GM12878 (cell line): ENCODE measurements around the gene ZSCAN5B. TPM values are rescaled to one million over a fixed set of nuclear protein-coding genes. Genes with fewer than 3 reads are reported as not detected.

Experiments used
- ATAC-seq: fragments of 200-7000 bp; cut with Tn5 transposase; 3 replicates; pipeline ENCODE4 v1.9.1; 2020; ENCODE audit warnings: mild to moderate bottlenecking, moderate library complexity
- BruUV-seq: library from RNA; stranded (reverse); fragments of 400-500 nt; replicated peaks from 2 replicates; lab custom pipeline; 2021; lab: Mats Ljungman, UMichigan
- CTCF ChIA-PET: fragments of 300-600 bp; sonication (Branson Sonifier 250); formaldehyde crosslinking; extraction: SDS; loops from one replicate; lab custom pipeline; 2021; ENCODE audit warnings: inconsistent platforms; lab: Yijun Ruan, JAX
- POLR2A ChIA-PET: fragments of 350-600 bp; formaldehyde crosslinking; extraction: SDS; loops from one replicate; lab custom pipeline; 2021; ENCODE audit warnings: inconsistent platforms; lab: Charles Lee
- RAD21 ChIA-PET: fragments of 300-600 bp; sonication (Branson Sonifier 250); formaldehyde crosslinking; loops from one replicate; lab custom pipeline; 2023; ENCODE audit warnings: antibody characterized with exemption; ENCODE audit not compliant: unreplicated experiment; lab: Charles Lee
- SMC1A ChIA-PET: fragments of 300-600 bp; sonication (Branson Sonifier 250); formaldehyde crosslinking; loops from one replicate; lab custom pipeline; 2023; ENCODE audit not compliant: unreplicated experiment, uncharacterized antibody; lab: Charles Lee
- DNase-seq: peaks from one replicate; pipeline ENCODE4 v3.0.0-alpha.2; 2011; ENCODE audit warnings: low read depth, low spot score
- FAIRE-seq: peaks from 3 replicates; lab custom pipeline; 2011; peaks lifted over from hg19 to GRCh38; lab: Jason Lieb, UNC
- H2AFZ ChIP-seq: 2 replicates; pipeline ENCODE4 v1.6.0; 2011; ENCODE audit warnings: low read depth, low read length, control low read depth; ENCODE audit not compliant: control insufficient read depth
- H3K27ac ChIP-seq: 2 replicates; pipeline ENCODE4 v1.5.1; 2011; ENCODE audit warnings: control low read depth; ENCODE audit not compliant: control insufficient read depth, insufficient read depth
- H3K27me3 ChIP-seq, 2 experiments: replicated peaks in 1 of 2; 2 replicates each; pipeline versions ENCODE4 v1.6.0 to v1.6.1; 2011; ENCODE audit warnings: low read length in 1 of 2; ENCODE audit not compliant: control insufficient read depth in 2 of 2, insufficient read depth in 2 of 2
- H3K36me3 ChIP-seq, 2 experiments: 2 replicates each; pipeline ENCODE4 v1.5.1; 2011; ENCODE audit warnings: low read length in 1 of 2; ENCODE audit not compliant: control insufficient read depth in 2 of 2, insufficient read depth in 2 of 2
- H3K4me1 ChIP-seq: 2 replicates; pipeline ENCODE4 v1.6.1; 2011; ENCODE audit warnings: mild to moderate bottlenecking, low read length, moderate library complexity, mixed read lengths; ENCODE audit not compliant: control insufficient read depth, insufficient read depth
- H3K4me2 ChIP-seq: 2 replicates; pipeline ENCODE4 v1.6.0; 2011; ENCODE audit warnings: control low read depth; ENCODE audit not compliant: control insufficient read depth, insufficient read depth
- H3K4me3 ChIP-seq: fragments of 200-600 bp; sonication (generic); 2 replicates; pipeline ENCODE4 v1.5.1; 2016
- H3K79me2 ChIP-seq: 2 replicates; pipeline ENCODE4 v1.6.0; 2011; ENCODE audit warnings: low read length; ENCODE audit not compliant: control insufficient read depth, insufficient read depth
- H3K9ac ChIP-seq: 2 replicates; pipeline ENCODE4 v1.8.0; 2011; ENCODE audit warnings: low read length, control low read depth, mixed read lengths; ENCODE audit not compliant: control insufficient read depth, insufficient read depth
- H3K9me3 ChIP-seq: replicated peaks from 3 replicates; pipeline ENCODE4 v1.5.1; 2011; ENCODE audit warnings: mild to moderate bottlenecking, low read length; ENCODE audit not compliant: control insufficient read depth, insufficient read depth
- H4K20me1 ChIP-seq: 2 replicates; pipeline ENCODE4 v1.6.0; 2011; ENCODE audit not compliant: control insufficient read depth, insufficient read depth
- CHD4 ChIP-seq: fragments of 200-600 bp; sonication (generic); IDR thresholded peaks from 2 replicates; pipeline ENCODE4 v1.6.1; 2016; ENCODE audit warnings: mild to moderate bottlenecking
- CREB1 ChIP-seq: IDR thresholded peaks from 2 replicates; pipeline ENCODE4 v1.6.1; 2012; ENCODE audit warnings: low read depth, mild to moderate bottlenecking, inconsistent platforms
- EGR1 ChIP-seq, 2 experiments: IDR thresholded peaks; 1 replicate in 1 of 2; 2 replicates in 1 of 2; pipeline ENCODE4 v1.6.1; 2011 to 2012; ENCODE audit warnings: low read depth in 2 of 2, low read length in 2 of 2, borderline replicate concordance in 1 of 2, mild to moderate bottlenecking in 1 of 2, moderate library complexity in 1 of 2
- ESRRA ChIP-seq: IDR thresholded peaks from 2 replicates; pipeline ENCODE4 v1.6.1; 2012; ENCODE audit warnings: mild to moderate bottlenecking, low read length, improper control_type of control experiment
- IKZF1 ChIP-seq: fragments of 450-650 bp; conservative IDR thresholded peaks from 2 replicates; pipeline ENCODE4 v1.6.1; 2017; ENCODE audit warnings: antibody characterized with exemption, mild to moderate bottlenecking
- MTA2 ChIP-seq: fragments of 450-650 bp; IDR thresholded peaks from 2 replicates; pipeline ENCODE4 v1.6.1; 2016; ENCODE audit warnings: low read depth, mild to moderate bottlenecking, moderate library complexity
- NFIC ChIP-seq: IDR thresholded peaks from 2 replicates; pipeline ENCODE4 v1.6.1; 2012; ENCODE audit warnings: low read depth, mild to moderate bottlenecking, inconsistent platforms, low read length, moderate library complexity
- NFXL1 ChIP-seq: fragments of 450-650 bp; IDR thresholded peaks from 2 replicates; pipeline ENCODE4 v1.6.1; 2017; ENCODE audit warnings: antibody characterized with exemption, mild to moderate bottlenecking, borderline replicate concordance
- NFYA ChIP-seq: IDR thresholded peaks from 2 replicates; pipeline ENCODE4 v1.6.1; 2011; ENCODE audit warnings: low read depth, mild to moderate bottlenecking, low read length, improper control_type of control experiment, borderline replicate concordance
- PAX5 ChIP-seq: IDR thresholded peaks from 2 replicates; pipeline ENCODE4 v1.6.1; 2011; ENCODE audit warnings: low read depth, low read length, borderline replicate concordance
- SIN3A ChIP-seq: IDR thresholded peaks from 2 replicates; pipeline ENCODE4 v1.6.1; 2012; ENCODE audit warnings: low read depth, low read length, improper control_type of control experiment
- TCF12 ChIP-seq: IDR thresholded peaks from 2 replicates; pipeline ENCODE4 v1.6.1; 2011; ENCODE audit warnings: low read depth, mild to moderate bottlenecking, low read length
- ZBED1 ChIP-seq: IDR thresholded peaks from 2 replicates; pipeline ENCODE4 v1.6.1; 2016; ENCODE audit warnings: borderline replicate concordance
- ZNF384 ChIP-seq: IDR thresholded peaks from 2 replicates; pipeline ENCODE4 v1.6.1; 2012; ENCODE audit warnings: low read depth, mild to moderate bottlenecking, low read length, improper control_type of control experiment, borderline replicate concordance
- WGBS: methylation state at CpG from one replicate; pipeline ENCODE4 v1.1.6; 2016; ENCODE audit warnings: low lambda C conversion rate; ENCODE audit not compliant: insufficient replicate concordance, insufficient coverage; ENCODE audit errors: missing lambda C conversion rate; 5-methylcytosine and 5-hydroxymethylcytosine counted together
- in situ Hi-C: fragments of 300-500 bp; cut with MboI; formaldehyde crosslinking; loops from 9 replicates; pipeline ENCODE4 v1.14.3; 2018; ENCODE audit warnings: mixed read lengths
- intact Hi-C: fragments of 100-400 bp; cut with micrococcal nuclease; formaldehyde crosslinking; loops from one replicate; pipeline ENCODE4 v1.14.2; 2022; ENCODE audit not compliant: unreplicated experiment
- polyA plus RNA-seq, 11 experiments: library from polyadenylated mRNA; depleted of rRNA in 4 of 11; unstranded in 6 of 11; stranded (reverse) in 5 of 11; fragments of >200 nt; fragmentation: Nextera tagmentation in 4 of 11; fragmentation: Illumina TruSeq in 1 of 11; extraction: Ambion mirVana in 4 of 11; extraction: Trizol in 1 of 11; gene quantifications; 1 replicate in 1 of 11; 2 replicates in 10 of 11; pipeline versions ENCODE4 v1.2.1 to v1.2.3, GENCODE V29; 2011 to 2016; ENCODE audit warnings: inconsistent platforms in 2 of 11, missing spikeins in 2 of 11, low read depth in 1 of 11
- total RNA-seq, 4 experiments: library from RNA; depleted of rRNA in 3 of 4; stranded (reverse); fragments of >200 nt in 3 of 4; fragmentation: Illumina TruSeq in 1 of 4; extraction: Trizol in 1 of 4; gene quantifications; 2 replicates each; pipeline versions ENCODE4 v1.2.1 to v1.2.3, GENCODE V29; 2013 to 2021
- TF ChIP-seq, protein P1 (sequence below): fragments of 450-650 bp; IDR thresholded peaks from 2 replicates; pipeline ENCODE4 v1.6.1; 2017; ENCODE audit warnings: low read depth, mild to moderate bottlenecking, moderate library complexity
- TF ChIP-seq, protein P2 (sequence below): IDR thresholded peaks from 2 replicates; pipeline ENCODE4 v1.6.1; 2011; ENCODE audit warnings: mild to moderate bottlenecking, low read depth, low read length, moderate library complexity; ENCODE audit not compliant: insufficient replicate concordance
- TF ChIP-seq, protein P3 (sequence below): IDR thresholded peaks from 2 replicates; pipeline ENCODE4 v1.6.1; 2011; ENCODE audit warnings: borderline replicate concordance, low read depth, mild to moderate bottlenecking, moderate library complexity, low read length; ENCODE audit not compliant: insufficient read depth, poor library complexity, severe bottlenecking
- TF ChIP-seq, protein P4 (sequence below): IDR thresholded peaks from 2 replicates; pipeline ENCODE4 v1.6.1; 2012; ENCODE audit warnings: low read length, inconsistent platforms

Gene ZSCAN5B
- total and polyA plus RNA-seq, 10 of the 15 experiments (the other 5 are each of a cell fraction or from before 2014, with no cell fraction given) = 0.04 TPM; not detected in 9

DNA sequence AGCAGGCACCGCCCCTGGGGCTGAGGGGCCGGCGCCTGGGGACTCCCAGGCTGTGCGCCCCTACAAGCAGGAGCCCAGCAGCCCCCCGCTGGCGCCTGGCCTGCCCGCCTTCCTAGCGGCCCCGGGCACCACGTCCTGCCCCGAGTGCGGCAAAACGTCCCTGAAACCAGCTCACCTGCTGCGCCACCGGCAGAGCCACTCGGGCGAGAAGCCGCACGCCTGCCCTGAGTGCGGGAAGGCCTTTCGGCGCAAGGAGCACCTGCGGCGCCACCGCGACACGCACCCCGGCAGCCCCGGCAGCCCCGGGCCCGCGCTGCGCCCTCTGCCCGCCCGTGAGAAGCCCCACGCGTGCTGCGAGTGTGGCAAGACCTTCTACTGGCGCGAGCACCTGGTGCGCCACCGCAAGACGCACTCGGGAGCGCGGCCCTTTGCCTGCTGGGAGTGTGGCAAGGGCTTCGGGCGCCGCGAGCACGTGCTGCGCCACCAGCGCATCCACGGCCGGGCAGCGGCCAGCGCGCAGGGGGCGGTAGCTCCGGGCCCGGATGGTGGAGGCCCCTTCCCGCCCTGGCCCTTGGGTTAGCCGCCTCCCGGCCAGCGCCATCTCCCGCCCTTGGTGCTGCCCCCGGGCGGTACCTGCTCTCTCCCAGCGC is 37.8 kb downstream of the ZSCAN5B start (continued):
- TF ChIP-seq, protein P1, sequence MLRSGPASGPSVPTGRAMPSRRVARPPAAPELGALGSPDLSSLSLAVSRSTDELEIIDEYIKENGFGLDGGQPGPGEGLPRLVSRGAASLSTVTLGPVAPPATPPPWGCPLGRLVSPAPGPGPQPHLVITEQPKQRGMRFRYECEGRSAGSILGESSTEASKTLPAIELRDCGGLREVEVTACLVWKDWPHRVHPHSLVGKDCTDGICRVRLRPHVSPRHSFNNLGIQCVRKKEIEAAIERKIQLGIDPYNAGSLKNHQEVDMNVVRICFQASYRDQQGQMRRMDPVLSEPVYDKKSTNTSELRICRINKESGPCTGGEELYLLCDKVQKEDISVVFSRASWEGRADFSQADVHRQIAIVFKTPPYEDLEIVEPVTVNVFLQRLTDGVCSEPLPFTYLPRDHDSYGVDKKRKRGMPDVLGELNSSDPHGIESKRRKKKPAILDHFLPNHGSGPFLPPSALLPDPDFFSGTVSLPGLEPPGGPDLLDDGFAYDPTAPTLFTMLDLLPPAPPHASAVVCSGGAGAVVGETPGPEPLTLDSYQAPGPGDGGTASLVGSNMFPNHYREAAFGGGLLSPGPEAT = no peak
- TF ChIP-seq, protein P2, sequence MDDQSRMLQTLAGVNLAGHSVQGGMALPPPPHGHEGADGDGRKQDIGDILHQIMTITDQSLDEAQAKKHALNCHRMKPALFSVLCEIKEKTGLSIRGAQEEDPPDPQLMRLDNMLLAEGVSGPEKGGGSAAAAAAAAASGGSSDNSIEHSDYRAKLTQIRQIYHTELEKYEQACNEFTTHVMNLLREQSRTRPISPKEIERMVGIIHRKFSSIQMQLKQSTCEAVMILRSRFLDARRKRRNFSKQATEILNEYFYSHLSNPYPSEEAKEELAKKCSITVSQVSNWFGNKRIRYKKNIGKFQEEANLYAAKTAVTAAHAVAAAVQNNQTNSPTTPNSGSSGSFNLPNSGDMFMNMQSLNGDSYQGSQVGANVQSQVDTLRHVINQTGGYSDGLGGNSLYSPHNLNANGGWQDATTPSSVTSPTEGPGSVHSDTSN = no peak

DNA sequence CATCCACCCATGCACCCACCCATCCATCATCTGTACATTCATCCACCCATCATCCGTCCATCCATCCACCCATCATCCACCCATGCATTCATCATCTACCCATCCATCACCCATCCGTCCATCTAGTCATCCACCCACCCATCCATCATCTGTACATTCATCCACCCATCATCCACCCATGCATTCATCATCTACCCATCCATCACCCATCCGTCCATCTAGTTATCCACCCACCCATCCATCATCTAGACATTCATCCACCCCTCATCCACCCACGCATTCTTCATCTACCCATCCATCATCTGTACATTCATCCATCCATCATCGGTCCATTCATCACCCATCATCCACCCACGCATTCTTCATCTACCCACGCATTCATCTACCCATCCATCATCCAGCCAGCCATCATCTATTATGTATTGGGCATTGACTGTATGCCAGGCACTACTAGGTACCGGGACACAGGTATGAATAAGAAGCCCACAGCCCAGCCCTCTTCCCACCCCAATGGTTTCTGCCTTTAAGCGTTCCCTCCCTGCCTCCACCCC is 38.5 kb downstream of the ZSCAN5B start:
- Histone ChIP-seq H3K9ac (no peak overlapping the region), H3K36me3 (peaks cover 9 to 11% of the 10 kb centered on the region in 2 experiments; a peak in 3 of 4 replicates), H3K27me3 (no peaks in the 10 kb centered on the region), H2AFZ (no peak overlapping the region), H3K4me3 (no peak overlapping the region), H3K79me2 (no peaks in the 10 kb centered on the region), H3K9me3 (no peaks in the 10 kb centered on the region), H3K4me2 (no peak overlapping the region), H4K20me1 (no peaks in the 10 kb centered on the region), H3K4me1 (no peaks in the 10 kb centered on the region), H3K27ac (no peak overlapping the region)
- ChIA-PET CTCF (no interaction called here), RAD21 (no interaction called here), POLR2A (no interaction called here), SMC1A (no interaction called here)
- intact Hi-C loops (no loop called here), in situ Hi-C loops (no loop called here)
- ATAC-seq (no peak), FAIRE-seq (peak; percentile 31), DNase-seq (no peak)
- BruUV-seq = no TSS peak
- 96% methylated on average over 9 of the region's 9 CpGs for WGBS
- no peak for TF ChIP-seq TCF12
- TF ChIP-seq NFIC = no peak
- TF ChIP-seq PAX5 = no peak
- no peak for TF ChIP-seq NFYA
- no peak for TF ChIP-seq ZNF384
- no peak for TF ChIP-seq IKZF1
- TF ChIP-seq, protein P3, sequence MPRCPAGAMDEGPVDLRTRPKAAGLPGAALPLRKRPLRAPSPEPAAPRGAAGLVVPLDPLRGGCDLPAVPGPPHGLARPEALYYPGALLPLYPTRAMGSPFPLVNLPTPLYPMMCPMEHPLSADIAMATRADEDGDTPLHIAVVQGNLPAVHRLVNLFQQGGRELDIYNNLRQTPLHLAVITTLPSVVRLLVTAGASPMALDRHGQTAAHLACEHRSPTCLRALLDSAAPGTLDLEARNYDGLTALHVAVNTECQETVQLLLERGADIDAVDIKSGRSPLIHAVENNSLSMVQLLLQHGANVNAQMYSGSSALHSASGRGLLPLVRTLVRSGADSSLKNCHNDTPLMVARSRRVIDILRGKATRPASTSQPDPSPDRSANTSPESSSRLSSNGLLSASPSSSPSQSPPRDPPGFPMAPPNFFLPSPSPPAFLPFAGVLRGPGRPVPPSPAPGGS = no peak
- TF ChIP-seq MTA2 = no peak
- TF ChIP-seq ZBED1 = no peak
- no peak for TF ChIP-seq CREB1
- no peak for TF ChIP-seq ESRRA
- TF ChIP-seq EGR1 (IDR thresholded peaks at IDR 0.05; ENCODE audit: borderline replicate concordance in 1 of 2, low read depth in 2 of 2, low read length in 2 of 2) = no peak
- TF ChIP-seq CHD4 = no peak
- no peak for TF ChIP-seq SIN3A
- TF ChIP-seq, protein P4, sequence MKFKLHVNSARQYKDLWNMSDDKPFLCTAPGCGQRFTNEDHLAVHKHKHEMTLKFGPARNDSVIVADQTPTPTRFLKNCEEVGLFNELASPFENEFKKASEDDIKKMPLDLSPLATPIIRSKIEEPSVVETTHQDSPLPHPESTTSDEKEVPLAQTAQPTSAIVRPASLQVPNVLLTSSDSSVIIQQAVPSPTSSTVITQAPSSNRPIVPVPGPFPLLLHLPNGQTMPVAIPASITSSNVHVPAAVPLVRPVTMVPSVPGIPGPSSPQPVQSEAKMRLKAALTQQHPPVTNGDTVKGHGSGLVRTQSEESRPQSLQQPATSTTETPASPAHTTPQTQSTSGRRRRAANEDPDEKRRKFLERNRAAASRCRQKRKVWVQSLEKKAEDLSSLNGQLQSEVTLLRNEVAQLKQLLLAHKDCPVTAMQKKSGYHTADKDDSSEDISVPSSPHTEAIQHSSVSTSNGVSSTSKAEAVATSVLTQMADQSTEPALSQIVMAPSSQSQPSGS = no peak
- no peak for TF ChIP-seq NFXL1
